HepG2 (cell line): Measurements from ENCODE around the gene ADARB2.

Experiments used
- CHD2 ChIP-seq: IDR thresholded peaks from 2 replicates; pipeline ENCODE4 v1.6.1; 2011; ENCODE audit warnings: low read depth, low read length, improper control_type of control experiment
- DNMT1 ChIP-seq: sonication (generic); formaldehyde crosslinking; IDR thresholded peaks from 2 replicates; pipeline ENCODE4 v1.5.1; 2020; ENCODE audit warnings: mild to moderate bottlenecking, missing genetic modification reagents
- EP300 ChIP-seq, 3 experiments: sonication (generic) in 1 of 3; formaldehyde crosslinking in 1 of 3; IDR thresholded peaks; 2 replicates each; pipeline versions ENCODE4 v1.5.1 to v1.6.1; 2011 to 2020; ENCODE audit warnings: low read depth in 2 of 3, low read length in 2 of 3, borderline replicate concordance in 1 of 3, improper control_type of control experiment in 1 of 3, mild to moderate bottlenecking in 1 of 3, missing genetic modification reagents in 1 of 3, moderate library complexity in 1 of 3
- MBNL3 ChIP-seq: fragments of 250-450 bp; sonication (Bioruptor Pico); conservative IDR thresholded peaks from 2 replicates; pipeline ENCODE4 v1.8.0; 2022; ENCODE audit warnings: mild to moderate bottlenecking, inconsistent platforms
- NFYB ChIP-seq: sonication (generic); formaldehyde crosslinking; IDR thresholded peaks from 2 replicates; pipeline ENCODE4 v1.4.0; 2020; ENCODE audit warnings: missing genetic modification reagents
- POLR2A ChIP-seq, 2 experiments: IDR thresholded peaks; 2 replicates each; pipeline ENCODE4 v1.6.1; 2011; ENCODE audit warnings: low read depth in 2 of 2, low read length in 2 of 2, mild to moderate bottlenecking in 1 of 2, moderate library complexity in 1 of 2; ENCODE audit not compliant: insufficient read depth in 1 of 2
- SIX1 ChIP-seq: sonication (generic); formaldehyde crosslinking; IDR thresholded peaks from 2 replicates; pipeline ENCODE4 v1.4.0; 2020; ENCODE audit warnings: missing genetic modification reagents, borderline replicate concordance
- SP4 ChIP-seq: sonication (generic); formaldehyde crosslinking; IDR thresholded peaks from 2 replicates; pipeline ENCODE4 v1.8.1; 2023; ENCODE audit warnings: mild to moderate bottlenecking, missing genetic modification reagents
- ZBTB49 ChIP-seq: sonication (generic); formaldehyde crosslinking; IDR thresholded peaks from 2 replicates; pipeline ENCODE4 v1.4.0; 2020; ENCODE audit warnings: missing genetic modification reagents, borderline replicate concordance
- ZNF354B ChIP-seq: sonication (generic); formaldehyde crosslinking; IDR thresholded peaks from 2 replicates; pipeline ENCODE4 v1.8.0; 2022; ENCODE audit warnings: mild to moderate bottlenecking, missing genetic modification reagents

GRCh38 chr10:1360558-1361164 lies 376.7 kb downstream of the ADARB2 start:
- TF ChIP-seq NFYB (CRISPR knock-in tag), result no peak
- no peak for TF ChIP-seq ZBTB49 (CRISPR knock-in tag)
- TF ChIP-seq SP4 (CRISPR knock-in tag), result no peak
- no peak for TF ChIP-seq ZNF354B (CRISPR knock-in tag)
- TF ChIP-seq DNMT1 (CRISPR knock-in tag), result no peak
- no peak for TF ChIP-seq MBNL3 (CRISPR knock-in tag)
- TF ChIP-seq SIX1 (CRISPR knock-in tag), result no peak
- TF ChIP-seq EP300 (IDR thresholded peaks at IDR 0.05; ENCODE audit: low read depth in 2 of 2, low read length in 2 of 2), result no peak
- TF ChIP-seq EP300 (CRISPR knock-in tag; IDR thresholded peaks at IDR 0.05; ENCODE audit: borderline replicate concordance), result no peak
- no peak for TF ChIP-seq POLR2A (IDR thresholded peaks at IDR 0.05; ENCODE audit: insufficient read depth in 1 of 2, low read depth in 2 of 2, low read length in 2 of 2)
- no peak for TF ChIP-seq CHD2
